HEK293 (cell line): ENCODE measurements around the gene SNX2.

ENCODE experiments used
- BCL11A ChIP-seq: fragments of 450-650 bp; formaldehyde crosslinking; IDR thresholded peaks from 2 replicates; pipeline ENCODE4 v1.5.1; 2016; ENCODE audit warnings: low read depth, missing biosample characterization, missing genetic modification characterization
- CTCF ChIP-seq: fragments of 450-650 bp; formaldehyde crosslinking; IDR thresholded peaks from 2 replicates; pipeline ENCODE4 v1.5.1; 2016; ENCODE audit warnings: missing biosample characterization, missing genetic modification characterization
- OSR2 ChIP-seq: fragments of 450-650 bp; formaldehyde crosslinking; IDR thresholded peaks from 2 replicates; pipeline ENCODE4 v1.5.1; 2016; ENCODE audit warnings: missing biosample characterization, missing genetic modification characterization
- PRDM1 ChIP-seq: fragments of 450-650 bp; formaldehyde crosslinking; IDR thresholded peaks from 2 replicates; pipeline ENCODE4; 2016; ENCODE audit warnings: missing biosample characterization, missing genetic modification characterization
- TCF7L2 ChIP-seq: IDR thresholded peaks from 2 replicates; pipeline ENCODE4 v1.6.1; 2011; ENCODE audit warnings: low read depth, mild to moderate bottlenecking, inconsistent platforms, low read length, moderate library complexity, borderline replicate concordance
- ZFHX2 ChIP-seq: fragments of 450-650 bp; formaldehyde crosslinking; conservative IDR thresholded peaks from 2 replicates; pipeline ENCODE4 v1.5.1; 2016; ENCODE audit warnings: missing biosample characterization, missing genetic modification characterization
- ZNF114 ChIP-seq: fragments of 450-650 bp; formaldehyde crosslinking; IDR thresholded peaks from 2 replicates; pipeline ENCODE4 v1.5.0; 2017; ENCODE audit warnings: missing biosample characterization, missing genetic modification characterization
- ZNF677 ChIP-seq: fragments of 450-650 bp; IDR thresholded peaks from 2 replicates; pipeline ENCODE4 v1.5.0; 2018; ENCODE audit warnings: missing biosample characterization, mild to moderate bottlenecking, missing genetic modification characterization, moderate library complexity

GRCh38 chr5:122877518-122877917 lies 102.6 kb downstream of the SNX2 start:
- no peak for TF ChIP-seq CTCF
- no peak for TF ChIP-seq ZNF114 (tag by site-specific recombination)
- TF ChIP-seq ZNF677 (tag by site-specific recombination): no peak
- TF ChIP-seq ZFHX2 (tag by site-specific recombination): no peak
- no peak for TF ChIP-seq OSR2 (tag by site-specific recombination)
- no peak for TF ChIP-seq TCF7L2
- no peak for TF ChIP-seq BCL11A (tag by site-specific recombination)
- TF ChIP-seq PRDM1 (tag by site-specific recombination): no peak
